Activated T-helper 1 cell treated with Interleukin-2 at 50 U/mL for 16 hours (primary cell): ENCODE data around the gene PROM2.

Source experiments
- DNase-seq: peaks from one replicate; pipeline ENCODE4 v3.0.0-alpha.2; 2020; ENCODE audit warnings: low read depth

PROM2 gene

DNA sequence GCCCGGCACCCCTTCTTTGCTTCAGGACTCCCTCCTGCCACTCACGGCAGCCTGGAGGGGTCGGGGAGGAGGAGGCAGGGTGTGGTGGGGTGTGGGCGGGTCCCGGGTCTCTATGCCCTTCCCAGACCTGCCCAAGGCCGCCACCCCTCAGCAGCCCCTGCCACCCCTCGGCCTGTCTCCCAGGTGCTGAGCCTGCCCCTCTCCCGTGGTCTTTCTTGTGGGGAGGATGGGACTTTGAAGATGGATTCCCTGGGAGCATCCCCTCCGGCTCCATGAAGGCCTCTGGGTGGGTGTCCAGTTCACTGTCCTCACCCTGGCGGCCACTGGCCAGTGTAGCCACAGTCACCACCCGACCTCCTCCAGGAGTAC lies 46.1 kb downstream of the PROM2 start:
- DNase-seq: no peak

DNA sequence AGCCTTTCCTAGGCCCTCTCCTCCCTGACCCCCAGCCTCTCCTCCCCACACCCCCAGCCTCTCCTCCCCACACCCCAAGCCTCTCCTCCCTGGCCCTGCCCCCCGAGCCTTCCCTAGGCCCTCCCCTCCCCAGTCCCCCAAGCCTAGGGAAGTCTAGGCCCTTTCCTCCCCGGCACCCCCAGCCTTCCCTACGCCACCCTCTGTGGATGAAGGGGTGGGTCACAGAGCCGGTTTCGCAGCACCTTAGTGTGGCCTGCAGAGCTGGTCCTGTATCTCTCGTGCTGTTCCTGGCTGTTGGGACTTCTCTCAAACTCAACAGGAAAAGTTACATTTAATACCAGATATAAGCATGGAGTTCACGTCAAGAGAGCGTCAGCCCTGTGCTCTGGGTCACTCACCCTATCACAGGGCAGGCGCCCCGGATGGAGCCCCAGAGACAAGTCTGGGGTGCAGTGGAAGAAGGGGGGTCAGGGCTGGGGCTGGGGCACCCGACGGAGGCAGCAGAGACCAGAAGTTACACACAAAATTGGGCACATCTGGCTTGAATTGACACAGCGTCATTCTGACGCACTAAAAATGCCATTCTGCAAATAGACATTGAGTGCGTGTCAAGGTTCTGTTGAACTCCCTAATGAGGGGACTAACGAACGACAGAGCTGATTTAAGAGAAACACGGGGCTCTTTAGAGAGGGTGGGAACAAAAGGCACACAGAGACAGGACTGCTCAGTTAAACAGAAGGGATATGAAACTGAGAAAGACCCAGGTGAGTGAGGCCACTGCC lies 46.9 kb downstream of the PROM2 start:
- no peak for DNase-seq

DNA sequence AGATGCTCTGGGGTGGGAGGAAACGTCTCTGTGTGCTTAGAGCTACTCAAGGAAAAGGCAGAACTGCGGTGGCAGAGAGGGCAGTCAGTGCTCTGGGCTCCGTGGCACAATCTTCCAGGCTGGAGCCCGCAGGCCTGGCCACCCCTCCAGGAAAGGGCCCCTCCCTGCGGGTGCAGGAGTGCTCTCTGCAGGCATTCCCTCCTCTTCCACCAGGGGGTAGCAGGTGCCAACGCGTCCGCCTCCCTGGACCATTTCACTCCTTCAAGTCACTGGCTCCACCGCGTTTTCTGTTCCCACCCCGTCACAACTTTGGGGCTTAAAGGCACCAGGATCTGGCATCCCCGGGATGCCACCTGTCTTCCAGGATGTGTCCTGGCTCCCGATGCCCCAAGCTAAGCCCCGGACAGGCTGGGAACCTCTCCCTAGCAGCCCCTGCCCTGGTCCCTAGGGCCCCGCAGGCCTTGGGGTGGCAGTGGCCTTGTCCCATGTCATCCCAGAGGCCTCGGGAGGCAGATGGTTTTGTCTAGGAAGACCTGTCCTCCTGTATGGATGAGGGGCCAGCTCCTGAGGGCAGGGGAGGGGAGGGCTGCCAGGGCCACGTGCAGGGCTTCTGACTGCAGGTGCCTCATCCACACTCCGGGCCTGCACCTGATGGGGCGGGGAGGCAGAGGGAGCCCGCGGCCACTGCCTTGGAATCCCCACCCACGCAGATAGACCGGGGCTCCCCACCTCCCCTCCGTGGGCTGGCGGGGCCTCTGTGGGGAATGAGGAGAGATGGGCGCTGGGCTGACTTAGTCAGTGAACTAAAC lies 49.3 kb downstream of the PROM2 start:
- no peak for DNase-seq

DNA sequence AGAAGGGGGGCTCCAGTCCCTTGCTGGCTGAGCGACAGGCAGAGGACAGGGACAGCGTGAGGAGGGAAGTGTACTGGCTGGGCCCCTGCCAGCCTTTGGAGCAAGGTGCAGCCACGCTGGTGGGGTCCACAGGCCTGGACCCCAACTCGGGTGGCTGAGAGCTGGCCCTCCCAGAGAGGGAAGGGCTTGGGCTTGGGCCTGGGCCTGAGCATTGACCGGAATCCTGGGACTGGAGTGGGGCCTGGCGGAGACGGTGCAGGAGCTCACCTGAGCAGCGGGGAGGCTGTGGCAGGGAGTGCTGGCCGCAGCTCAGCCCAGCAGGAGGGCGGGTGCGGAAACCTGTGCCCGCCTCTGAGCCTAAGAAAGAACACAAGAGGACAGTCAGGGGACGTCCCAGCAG lies 50.8 kb downstream of the PROM2 start:
- no peak for DNase-seq

- DNase-seq: no peak
Measured at GRCh38 chr2:95325590-95326432, 51.6 kb downstream of the PROM2 start.

DNA sequence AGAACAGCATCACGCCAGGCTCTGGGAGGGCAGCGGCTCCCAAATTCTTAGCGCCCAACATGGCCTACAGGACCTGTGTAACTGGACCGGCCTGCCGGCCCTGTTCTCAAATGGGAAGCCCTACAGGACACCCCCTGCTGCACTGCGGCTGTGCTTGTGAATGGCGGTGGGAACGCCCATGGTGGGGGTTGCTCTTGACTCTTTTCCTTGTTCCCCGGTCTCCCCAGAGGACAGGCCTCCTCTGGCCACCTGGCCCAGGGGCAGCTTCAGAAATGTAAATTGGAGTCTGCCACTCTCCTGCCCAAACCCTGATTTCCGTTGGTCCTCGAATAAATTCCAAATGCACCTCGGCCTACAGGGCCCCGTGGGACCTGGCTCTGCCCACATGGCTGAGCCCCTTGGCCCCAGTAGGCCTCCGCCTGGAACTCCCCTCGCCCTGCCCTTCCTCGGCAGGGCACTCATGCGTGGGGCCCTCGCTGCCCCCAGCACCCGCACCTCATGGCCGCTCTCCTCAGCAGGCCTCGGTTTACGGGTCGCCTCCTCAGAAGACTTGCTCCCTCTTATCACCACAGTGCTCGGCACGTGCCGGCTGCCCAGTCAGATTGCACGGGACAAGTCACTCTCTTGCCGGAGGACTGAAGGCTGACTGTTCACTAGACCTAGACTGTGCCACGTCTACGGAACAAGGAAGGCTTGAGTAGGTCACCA lies 52.3 kb downstream of the PROM2 start:
- no peak for DNase-seq

- DNase-seq: no peak
Measured at GRCh38 chr2:95327861-95328260, 53.6 kb downstream of the PROM2 start.

- no peak for DNase-seq
Measured at GRCh38 chr2:95328358-95329125, 54.3 kb downstream of the PROM2 start.

DNA sequence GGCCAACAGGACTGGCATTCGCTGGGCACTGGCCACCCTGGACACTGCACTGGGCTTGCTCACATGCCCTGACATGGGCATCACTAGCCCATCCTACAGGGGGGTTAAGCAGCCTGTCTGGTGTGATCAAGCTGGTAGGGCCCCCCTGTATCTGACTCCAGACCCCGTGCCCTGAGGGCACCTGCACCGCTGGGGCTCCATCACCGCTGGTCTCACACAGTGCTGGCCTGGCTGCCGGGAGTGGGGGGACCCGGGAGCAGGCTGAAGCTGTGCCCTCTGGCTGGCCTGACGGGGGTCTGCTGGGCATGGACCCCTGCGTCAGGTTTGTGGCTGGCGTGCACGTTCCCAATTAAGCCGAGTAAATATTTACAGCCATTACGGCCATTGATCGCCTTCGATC lies 55.2 kb downstream of the PROM2 start:
- no peak for DNase-seq

DNA sequence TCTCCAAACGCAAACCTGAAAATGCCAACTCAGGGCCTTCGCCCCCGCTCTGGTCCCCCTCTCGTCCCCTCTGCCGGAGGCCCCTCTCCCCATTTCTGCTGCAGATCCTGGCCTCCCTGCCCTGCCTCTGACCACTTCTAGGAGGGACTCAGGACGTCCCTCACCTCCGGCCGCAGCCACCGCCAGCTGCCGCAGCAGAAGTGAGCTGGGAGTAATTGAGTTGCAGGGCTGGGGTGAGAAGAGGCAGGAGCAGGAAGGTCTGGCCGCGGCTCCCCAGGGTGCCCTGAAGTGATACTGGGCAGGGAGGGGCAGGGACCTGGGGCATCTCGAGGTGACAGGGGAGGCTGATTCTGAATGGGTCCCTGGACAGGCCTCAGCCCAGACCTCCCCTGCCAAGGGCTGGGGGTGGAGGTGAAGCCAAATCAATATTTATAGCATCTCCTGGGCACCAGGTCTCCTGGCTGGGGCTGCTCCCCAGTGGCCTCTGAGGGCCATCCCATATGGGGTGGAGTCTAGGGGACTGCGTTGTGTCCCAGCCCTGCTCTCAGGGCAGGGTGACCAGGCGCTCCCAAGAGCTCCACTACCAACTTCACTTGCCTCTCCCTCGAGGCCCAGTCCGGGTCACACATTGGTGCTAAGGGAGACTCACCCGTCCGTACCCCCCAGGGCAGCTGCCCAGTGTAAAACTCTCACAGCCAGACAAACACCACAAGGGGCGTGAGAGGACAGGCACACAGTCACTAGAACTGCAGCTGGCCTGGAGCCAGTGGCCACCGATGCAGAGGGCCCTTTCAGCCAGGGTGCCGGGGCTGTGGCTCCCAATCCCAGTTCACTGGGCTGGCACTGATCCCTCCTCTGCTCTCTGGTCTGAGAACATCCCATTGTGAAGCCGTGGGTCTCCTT lies 55.9 kb downstream of the PROM2 start:
- DNase-seq: no peak

DNA sequence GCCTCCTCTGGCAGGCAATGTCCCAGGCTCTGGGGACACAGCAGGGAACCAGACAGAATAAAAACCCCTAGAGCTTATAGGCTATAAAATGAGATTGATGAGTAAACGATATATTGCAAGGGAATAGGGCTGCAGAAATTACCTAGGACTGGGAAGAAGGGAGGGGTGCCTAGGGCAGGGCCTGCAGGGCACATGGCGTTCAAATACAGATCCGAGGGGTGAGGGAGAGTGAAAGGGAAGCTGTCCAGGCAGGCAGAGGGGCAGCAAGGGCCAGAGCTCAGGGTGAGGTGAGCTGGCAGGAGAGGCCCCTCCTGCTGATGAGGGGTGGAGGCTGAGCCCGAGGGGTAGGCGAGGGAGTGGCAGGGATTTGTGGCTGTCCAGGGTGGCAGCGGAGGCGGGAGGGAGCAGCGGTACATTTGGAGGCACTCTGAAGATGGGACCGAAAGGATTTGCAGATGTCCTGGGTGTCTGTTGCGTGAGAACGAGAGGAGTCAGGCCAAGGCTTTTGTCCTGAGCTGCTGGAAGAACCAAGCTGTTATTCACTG lies 56.6 kb downstream of the PROM2 start:
- no peak for DNase-seq

- DNase-seq: no peak
Measured at GRCh38 chr2:95331606-95332005, 57.4 kb downstream of the PROM2 start.

DNA sequence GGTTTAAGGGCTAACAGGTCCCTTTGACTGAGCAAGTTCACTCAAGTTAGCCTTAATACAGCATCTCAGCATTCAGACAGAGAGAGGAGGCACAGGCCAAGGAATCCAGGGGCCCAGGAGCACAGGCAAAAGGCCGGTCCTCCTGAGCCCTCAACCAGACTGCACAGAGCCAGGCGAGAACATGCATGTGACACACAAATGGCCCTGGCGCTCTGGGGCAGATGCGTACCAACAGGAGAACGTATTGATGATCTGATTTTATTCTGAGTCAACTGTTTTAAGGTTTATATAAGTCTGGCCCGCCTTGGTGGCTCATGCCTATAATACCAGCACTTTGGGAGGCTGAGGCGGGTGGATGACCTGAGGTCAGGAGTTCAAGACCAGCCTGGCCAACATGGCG lies 57.8 kb downstream of the PROM2 start:
- DNase-seq: no peak

- DNase-seq: no peak
Measured at GRCh38 chr2:95333056-95333455, 58.8 kb downstream of the PROM2 start.

GRCh38 chr2:95333888-95334338 lies 59.7 kb downstream of the PROM2 start:
- DNase-seq: no peak

DNA sequence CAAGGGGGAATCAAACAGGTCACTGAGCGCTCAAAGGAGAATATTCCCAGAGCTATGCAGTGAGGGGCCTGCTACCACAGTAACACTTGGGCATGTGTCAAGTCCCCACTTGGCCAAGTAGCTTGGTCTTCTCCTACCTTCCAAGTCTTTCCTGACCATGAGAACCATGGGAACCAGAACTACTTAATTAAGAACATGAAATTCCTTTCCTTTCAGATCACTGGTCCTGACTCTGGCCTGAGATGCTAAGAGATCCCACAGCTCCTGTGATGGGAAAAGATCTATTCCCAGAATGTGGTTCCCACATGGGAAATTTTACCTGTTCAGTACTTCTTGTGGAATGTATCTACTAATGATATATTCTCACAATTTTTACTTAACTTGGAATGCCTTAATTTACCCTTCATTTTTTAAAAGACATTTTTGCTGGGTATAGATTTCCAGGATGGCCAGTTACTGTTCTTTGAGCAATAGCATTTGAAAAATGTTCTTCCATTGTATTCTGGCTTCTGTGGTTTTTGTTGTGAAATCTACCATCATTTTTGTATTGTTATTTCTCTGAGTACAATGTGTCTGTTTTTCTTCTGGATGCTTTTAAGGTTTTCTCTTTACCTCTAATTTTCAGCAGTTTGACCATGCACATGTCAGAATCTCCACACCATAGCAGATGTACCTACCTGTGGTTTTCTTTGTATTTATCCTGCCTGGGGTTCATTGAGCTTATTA lies 60.8 kb downstream of the PROM2 start:
- DNase-seq: no peak

DNA sequence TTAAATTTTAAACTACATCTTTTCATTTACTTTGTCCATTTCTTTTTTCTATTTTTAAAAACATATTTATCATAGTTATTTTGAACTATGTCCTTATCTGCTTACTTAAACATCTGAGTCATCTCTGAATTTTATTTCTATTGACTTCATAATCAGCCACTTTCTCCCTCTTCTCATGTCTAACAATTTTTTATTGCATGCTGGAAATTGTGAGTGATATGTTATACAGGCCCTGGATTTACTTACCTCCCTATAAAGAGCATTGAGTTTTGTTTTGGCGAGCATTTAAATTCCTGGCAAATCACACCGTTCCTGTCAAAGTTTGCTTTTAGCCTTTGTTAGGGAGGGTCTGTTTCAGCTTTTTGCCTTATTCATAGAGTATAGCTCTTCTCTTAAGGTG lies 62.2 kb downstream of the PROM2 start:
- no peak for DNase-seq

DNA sequence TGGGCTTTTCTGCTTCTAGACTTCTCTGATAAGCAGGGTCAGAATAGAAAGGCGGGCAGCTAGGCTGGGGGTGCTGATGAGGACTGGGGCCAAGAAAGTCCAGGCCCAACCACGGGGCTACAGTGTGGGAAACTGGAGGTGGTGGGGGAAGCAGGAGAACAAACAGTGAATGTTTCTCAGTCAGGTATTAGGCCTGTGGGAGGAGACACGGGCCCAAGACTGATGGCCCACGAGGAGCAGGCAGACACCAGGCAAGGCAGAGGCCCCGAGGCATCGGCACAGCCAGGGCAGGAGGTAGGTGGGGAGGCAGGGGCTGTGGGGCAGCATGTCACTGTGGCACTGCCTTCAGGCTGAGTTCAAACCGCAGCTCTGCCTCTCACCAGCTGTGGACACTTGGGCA lies 63.6 kb downstream of the PROM2 start:
- DNase-seq: no peak
